SK-N-SH (cell line): ENCODE results near the gene RGS7BP.

ENCODE experiments used
- CHD2 ChIP-seq: fragments of 150-350 bp; IDR thresholded peaks from 2 replicates; pipeline ENCODE4 v1.6.1; 2018; ENCODE audit warnings: low read length; ENCODE audit not compliant: partially characterized antibody
- CTCF ChIP-seq: fragments of 200-600 bp; sonication (generic); IDR thresholded peaks from 2 replicates; pipeline ENCODE4 v1.6.1; 2017; ENCODE audit warnings: antibody characterized with exemption, mild to moderate bottlenecking, moderate library complexity
- EP300 ChIP-seq, 2 experiments: IDR thresholded peaks; 2 replicates each; pipeline versions ENCODE4 v1.4.0 to v1.6.1; 2012; ENCODE audit warnings: borderline replicate concordance in 1 of 2, low read depth in 1 of 2, low read length in 1 of 2
- EZH2phosphoT487 ChIP-seq: fragments of 200-600 bp; sonication (generic); IDR thresholded peaks from 2 replicates; pipeline ENCODE4 v1.6.1; 2017; ENCODE audit warnings: low read depth, mixed run types, mild to moderate bottlenecking, antibody characterized with exemption, moderate library complexity, borderline replicate concordance
- GATA2 ChIP-seq: sonication (generic); formaldehyde crosslinking; IDR thresholded peaks from 2 replicates; pipeline ENCODE4 v1.5.0; 2020; ENCODE audit warnings: mild to moderate bottlenecking, missing genetic modification reagents
- RCOR1 ChIP-seq: fragments of 150-350 bp; IDR thresholded peaks from 2 replicates; pipeline ENCODE4 v1.6.1; 2017; ENCODE audit warnings: antibody characterized with exemption, low read length
- RFX5 ChIP-seq: IDR thresholded peaks from 2 replicates; pipeline ENCODE4 v1.6.1; 2012; ENCODE audit warnings: mild to moderate bottlenecking, improper control_type of control experiment, low read length
- RXRA ChIP-seq: IDR thresholded peaks from 2 replicates; pipeline ENCODE4 v1.4.0; 2012; ENCODE audit warnings: low read depth, mild to moderate bottlenecking, borderline replicate concordance
- SMC3 ChIP-seq: IDR thresholded peaks from 2 replicates; pipeline ENCODE4 v1.6.1; 2012; ENCODE audit warnings: low read depth, low read length, improper control_type of control experiment
- USF1 ChIP-seq: IDR thresholded peaks from 2 replicates; pipeline ENCODE4 v1.4.0; 2012; ENCODE audit warnings: low read depth, borderline replicate concordance
- USF2 ChIP-seq: fragments of 150-350 bp; IDR thresholded peaks from 2 replicates; pipeline ENCODE4 v1.6.1; 2017; ENCODE audit warnings: antibody characterized with exemption, low read length, low read depth, borderline replicate concordance
- YY1 ChIP-seq: IDR thresholded peaks from 2 replicates; pipeline ENCODE4 v1.4.0; 2012; ENCODE audit warnings: low read depth, mild to moderate bottlenecking
- TF ChIP-seq, protein P1 (sequence below): IDR thresholded peaks from 2 replicates; pipeline ENCODE4; 2012
- TF ChIP-seq, protein P2 (sequence below): IDR thresholded peaks from 2 replicates; pipeline ENCODE4 v1.6.1; 2012; ENCODE audit warnings: mild to moderate bottlenecking, low read depth, low read length, moderate library complexity

DNA sequence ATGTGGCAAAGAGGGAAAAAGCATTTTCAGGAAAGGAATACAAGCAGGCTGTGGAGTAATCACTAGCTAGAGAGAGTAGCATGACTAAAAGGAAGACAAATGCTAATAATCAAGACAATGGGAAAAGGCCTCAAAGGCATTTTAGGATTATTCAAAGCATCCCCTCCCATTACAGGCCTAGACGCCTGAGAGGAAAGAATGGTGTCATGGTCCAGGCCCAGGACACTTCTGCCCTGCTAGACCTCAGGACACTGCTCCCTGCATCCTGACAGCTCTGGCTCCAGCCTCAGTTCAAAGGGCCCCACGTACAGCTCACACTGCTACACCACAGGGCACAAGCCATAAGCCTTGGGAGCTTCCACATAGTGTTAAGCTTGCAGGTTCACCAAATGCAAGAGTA, 143.7 kb downstream of the RGS7BP start:
- TF ChIP-seq YY1 = no peak
- no peak for TF ChIP-seq USF2
- no peak for TF ChIP-seq CTCF
- no peak for TF ChIP-seq CHD2
- no peak for TF ChIP-seq RFX5
- no peak for TF ChIP-seq EZH2phosphoT487
- no peak for TF ChIP-seq RCOR1
- no peak for TF ChIP-seq GATA2
- no peak for TF ChIP-seq USF1
- TF ChIP-seq, protein P1, sequence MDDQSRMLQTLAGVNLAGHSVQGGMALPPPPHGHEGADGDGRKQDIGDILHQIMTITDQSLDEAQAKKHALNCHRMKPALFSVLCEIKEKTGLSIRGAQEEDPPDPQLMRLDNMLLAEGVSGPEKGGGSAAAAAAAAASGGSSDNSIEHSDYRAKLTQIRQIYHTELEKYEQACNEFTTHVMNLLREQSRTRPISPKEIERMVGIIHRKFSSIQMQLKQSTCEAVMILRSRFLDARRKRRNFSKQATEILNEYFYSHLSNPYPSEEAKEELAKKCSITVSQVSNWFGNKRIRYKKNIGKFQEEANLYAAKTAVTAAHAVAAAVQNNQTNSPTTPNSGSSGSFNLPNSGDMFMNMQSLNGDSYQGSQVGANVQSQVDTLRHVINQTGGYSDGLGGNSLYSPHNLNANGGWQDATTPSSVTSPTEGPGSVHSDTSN = no peak
- no peak for TF ChIP-seq RXRA
- TF ChIP-seq, protein P2, sequence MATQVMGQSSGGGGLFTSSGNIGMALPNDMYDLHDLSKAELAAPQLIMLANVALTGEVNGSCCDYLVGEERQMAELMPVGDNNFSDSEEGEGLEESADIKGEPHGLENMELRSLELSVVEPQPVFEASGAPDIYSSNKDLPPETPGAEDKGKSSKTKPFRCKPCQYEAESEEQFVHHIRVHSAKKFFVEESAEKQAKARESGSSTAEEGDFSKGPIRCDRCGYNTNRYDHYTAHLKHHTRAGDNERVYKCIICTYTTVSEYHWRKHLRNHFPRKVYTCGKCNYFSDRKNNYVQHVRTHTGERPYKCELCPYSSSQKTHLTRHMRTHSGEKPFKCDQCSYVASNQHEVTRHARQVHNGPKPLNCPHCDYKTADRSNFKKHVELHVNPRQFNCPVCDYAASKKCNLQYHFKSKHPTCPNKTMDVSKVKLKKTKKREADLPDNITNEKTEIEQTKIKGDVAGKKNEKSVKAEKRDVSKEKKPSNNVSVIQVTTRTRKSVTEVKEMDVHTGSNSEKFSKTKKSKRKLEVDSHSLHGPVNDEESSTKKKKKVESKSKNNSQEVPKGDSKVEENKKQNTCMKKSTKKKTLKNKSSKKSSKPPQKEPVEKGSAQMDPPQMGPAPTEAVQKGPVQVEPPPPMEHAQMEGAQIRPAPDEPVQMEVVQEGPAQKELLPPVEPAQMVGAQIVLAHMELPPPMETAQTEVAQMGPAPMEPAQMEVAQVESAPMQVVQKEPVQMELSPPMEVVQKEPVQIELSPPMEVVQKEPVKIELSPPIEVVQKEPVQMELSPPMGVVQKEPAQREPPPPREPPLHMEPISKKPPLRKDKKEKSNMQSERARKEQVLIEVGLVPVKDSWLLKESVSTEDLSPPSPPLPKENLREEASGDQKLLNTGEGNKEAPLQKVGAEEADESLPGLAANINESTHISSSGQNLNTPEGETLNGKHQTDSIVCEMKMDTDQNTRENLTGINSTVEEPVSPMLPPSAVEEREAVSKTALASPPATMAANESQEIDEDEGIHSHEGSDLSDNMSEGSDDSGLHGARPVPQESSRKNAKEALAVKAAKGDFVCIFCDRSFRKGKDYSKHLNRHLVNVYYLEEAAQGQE = no peak
- no peak for TF ChIP-seq SMC3
- no peak for TF ChIP-seq EP300 (IDR thresholded peaks at IDR 0.05; ENCODE audit: borderline replicate concordance in 1 of 2, low read depth in 1 of 2, low read length in 1 of 2)
